GM23338 (cell line): Measurements from ENCODE around the gene PCDHB13.

Experiments
- CREB1 ChIP-seq: fragments of 250-450 bp; sonication (Bioruptor Pico); IDR thresholded peaks from 2 replicates; pipeline ENCODE4 v1.5.0; 2020; ENCODE audit warnings: low read depth, mild to moderate bottlenecking, moderate library complexity
- EZH2 ChIP-seq: fragments of 200-600 bp; sonication (generic); IDR thresholded peaks from one replicate; pipeline ENCODE4 v1.8.0; 2017; ENCODE audit warnings: antibody characterized with exemption, mild to moderate bottlenecking, low read depth; ENCODE audit not compliant: unreplicated experiment
- POLR2AphosphoS5 ChIP-seq: IDR thresholded peaks from 2 replicates; pipeline ENCODE4 v1.6.1; 2016; ENCODE audit warnings: antibody characterized with exemption, low read depth
- REST ChIP-seq: IDR thresholded peaks from one replicate; pipeline ENCODE4 v1.6.1; 2018; ENCODE audit warnings: antibody characterized with exemption; ENCODE audit not compliant: unreplicated experiment
- TF ChIP-seq, protein P1 (sequence below), 2 experiments: fragments of 200-600 bp in 1 of 2; sonication (generic) in 1 of 2; conservative IDR thresholded peaks; 2 replicates each; pipeline versions ENCODE4 v1.5.1 to v1.6.1; 2016 to 2017; ENCODE audit warnings: antibody characterized with exemption in 2 of 2, low read depth in 2 of 2, mild to moderate bottlenecking in 2 of 2, moderate library complexity in 1 of 2

- TF ChIP-seq POLR2AphosphoS5: no peak
- TF ChIP-seq EZH2: no peak
- no peak for TF ChIP-seq REST
- TF ChIP-seq, protein P1, sequence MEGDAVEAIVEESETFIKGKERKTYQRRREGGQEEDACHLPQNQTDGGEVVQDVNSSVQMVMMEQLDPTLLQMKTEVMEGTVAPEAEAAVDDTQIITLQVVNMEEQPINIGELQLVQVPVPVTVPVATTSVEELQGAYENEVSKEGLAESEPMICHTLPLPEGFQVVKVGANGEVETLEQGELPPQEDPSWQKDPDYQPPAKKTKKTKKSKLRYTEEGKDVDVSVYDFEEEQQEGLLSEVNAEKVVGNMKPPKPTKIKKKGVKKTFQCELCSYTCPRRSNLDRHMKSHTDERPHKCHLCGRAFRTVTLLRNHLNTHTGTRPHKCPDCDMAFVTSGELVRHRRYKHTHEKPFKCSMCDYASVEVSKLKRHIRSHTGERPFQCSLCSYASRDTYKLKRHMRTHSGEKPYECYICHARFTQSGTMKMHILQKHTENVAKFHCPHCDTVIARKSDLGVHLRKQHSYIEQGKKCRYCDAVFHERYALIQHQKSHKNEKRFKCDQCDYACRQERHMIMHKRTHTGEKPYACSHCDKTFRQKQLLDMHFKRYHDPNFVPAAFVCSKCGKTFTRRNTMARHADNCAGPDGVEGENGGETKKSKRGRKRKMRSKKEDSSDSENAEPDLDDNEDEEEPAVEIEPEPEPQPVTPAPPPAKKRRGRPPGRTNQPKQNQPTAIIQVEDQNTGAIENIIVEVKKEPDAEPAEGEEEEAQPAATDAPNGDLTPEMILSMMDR (conservative IDR thresholded peaks at IDR 0.05; ENCODE audit: low read depth in 2 of 2): peak; percentile 79 to 88
- TF ChIP-seq CREB1 (CRISPR knock-in tag): no peak
These were observed 14.1 kb upstream of the PCDHB13 start, which contains the start of gene PCDHB11 for GRCh38 chr5:141199359-141200235.
